Measurements from ENCODE around the gene SNX9. TPM values are rescaled to one million over a fixed set of nuclear protein-coding genes. Genes with fewer than 3 reads are reported as not detected.
A peak's percentile ranks its signal among the peaks of the same experiment; 100 is the strongest.

Gene SNX9
- total RNA-seq, 1 experiment from 2014 or later: 31.3 TPM

GRCh38 chr6:157961153-157961831 lies 138.2 kb downstream of the SNX9 start:
- DNase-seq: no peak
- H3K79me2 ChIP-seq (ENCODE audit: insufficient read depth, low read length): no peaks in the 10 kb centered on the region
- no peak overlapping the region for H3K56ac ChIP-seq (ENCODE audit: insufficient read length, low read depth, low read length)
- H3K14ac ChIP-seq (ENCODE audit: insufficient read depth, low read length): no peak overlapping the region
- H3K18ac ChIP-seq (ENCODE audit: insufficient read length, low read depth, low read length): no peak overlapping the region
- no peak overlapping the region for H3K9ac ChIP-seq (ENCODE audit: extremely low read depth, insufficient read length, low read length)
- H2BK20ac ChIP-seq (ENCODE audit: low read depth, low read length, poor library complexity, severe bottlenecking): no peak overlapping the region
- H4K91ac ChIP-seq (ENCODE audit: insufficient read length, low read depth, low read length): no peak overlapping the region
- no peak overlapping the region for H3K27ac ChIP-seq (ENCODE audit: insufficient read length, low read depth, low read length)
- no peaks in the 10 kb centered on the region for H4K20me1 ChIP-seq (ENCODE audit: control insufficient read depth, insufficient read depth, insufficient read length)
- 0 out of 2 replicates have a peak, but pooled peaks cover 3% of the 10 kb centered on the region for H3K4me1 ChIP-seq (ENCODE audit: insufficient read depth, low read length)
- H2BK5ac ChIP-seq (ENCODE audit: insufficient read length, low read length): no peak overlapping the region
- H3K23me2 ChIP-seq (ENCODE audit: insufficient read length, low read depth, low read length, poor library complexity, severe bottlenecking): no peaks in the 10 kb centered on the region
- no CpG with 5 or more reads among the region's 5 CpGs for WGBS (ENCODE audit: extremely low coverage, insufficient read length, low lambda C conversion rate)
- H3K27me3 ChIP-seq (ENCODE audit: insufficient read depth, low read length): no peaks in the 10 kb centered on the region
- H2AFZ ChIP-seq (ENCODE audit: low read length): no peak overlapping the region
- H4K5ac ChIP-seq (ENCODE audit: insufficient read length, low read depth, low read length): no peak overlapping the region
- no peak overlapping the region for H2BK120ac ChIP-seq (ENCODE audit: low read depth, low read length, poor library complexity, severe bottlenecking)
- H2BK15ac ChIP-seq (ENCODE audit: low read depth, low read length): no peak overlapping the region
- Mint-ChIP-seq H3K27ac (peak overlapping the region in 1 of 3 experiments; percentile 58; a peak in 2 of 7 replicates), H3K36me3 (ENCODE audit: insufficient read depth in 1 of 3, low read depth in 3 of 3) (peaks cover 14 to 24% (median 21%) of the 10 kb centered on the region in 3 experiments), H3K27me3 (ENCODE audit: low read depth) (no peaks in the 10 kb centered on the region), H3K4me3 (no peak overlapping the region), H3K9me3 (peaks cover 28 to 31% of the 10 kb centered on the region in 2 experiments), H3K4me1 (peaks cover 15 to 21% of the 10 kb centered on the region in 2 experiments)
- H3T11ph ChIP-seq (ENCODE audit: low read length): no peak overlapping the region
- no peak overlapping the region for H2AK5ac ChIP-seq (ENCODE audit: insufficient read length, low read length)
- H2BK12ac ChIP-seq (ENCODE audit: insufficient read length, low read depth, low read length): no peak overlapping the region
- TF ChIP-seq CTCF (conservative IDR thresholded peaks at IDR 0.05): no peak
- H3K4ac ChIP-seq (ENCODE audit: low read depth, low read length): no peak overlapping the region
- H3K79me1 ChIP-seq (ENCODE audit: insufficient read depth, low read depth, low read length, poor library complexity, severe bottlenecking): no peaks in the 10 kb centered on the region
- H3K4me2 ChIP-seq (ENCODE audit: insufficient read depth, insufficient read length, low read length): no peak overlapping the region
- no peak overlapping the region for H4K8ac ChIP-seq (replicated peaks; ENCODE audit: insufficient read length, low read depth, low read length)
- H3K9me3 ChIP-seq (ENCODE audit: control insufficient read depth, low read depth, low read length): peaks cover 6% of the 10 kb centered on the region
- H3K23ac ChIP-seq (ENCODE audit: insufficient read length, low read depth, low read length): no peak overlapping the region

Measured in H9 (cell line).